Tibial artery (tissue), 4 donors: ENCODE measurements around the gene PPM1M.
A peak's percentile ranks its signal among the peaks of the same experiment; 100 is the strongest.

Source experiments
- DNase-seq, 2 donors: peaks; one replicate each; pipeline ENCODE4 v3.0.0-alpha.2; 2019
- H3K27ac ChIP-seq, 2 donors: fragments of 200-600 bp; sonication (generic) in 1 of 2; 1 replicate in 1 of 2; 2 replicates in 1 of 2; pipeline ENCODE4 v1.5.1; 2018 to 2019; ENCODE audit warnings: mild to moderate bottlenecking in 1 of 2
- H3K27me3 ChIP-seq, 2 donors: fragments of 200-600 bp; sonication (generic) in 1 of 2; one replicate each; pipeline versions ENCODE4 v1.5.1 to v1.6.0; 2016 to 2019
- H3K36me3 ChIP-seq, 3 donors: fragments of 200-600 bp; sonication (generic) in 2 of 3; one replicate each; pipeline ENCODE4 v1.5.1; 2016 to 2019; ENCODE audit warnings: mild to moderate bottlenecking in 2 of 3
- H3K4me1 ChIP-seq, 4 donors: fragments of 200-600 bp; sonication (generic) in 2 of 4; 1 replicate in 3 of 4; 2 replicates in 1 of 4; pipeline ENCODE4 v1.5.1; 2016 to 2019
- H3K4me3 ChIP-seq, 2 donors: fragments of 200-600 bp; sonication (generic) in 1 of 2; 1 replicate in 1 of 2; 2 replicates in 1 of 2; pipeline ENCODE4 v1.5.1; 2018 to 2019; ENCODE audit warnings: mild to moderate bottlenecking in 2 of 2
- H3K9me3 ChIP-seq, 3 donors: fragments of 200-600 bp; sonication (generic) in 1 of 3; one replicate each; pipeline ENCODE4 v1.5.1; 2016 to 2019
- intact Hi-C: fragments of 100-400 bp; cut with DNase I; formaldehyde crosslinking; loops from one replicate; pipeline ENCODE4 v1.15.0; 2023; ENCODE audit warnings: low total_unique reads
- TF ChIP-seq, protein P1 (sequence below), 2 experiments: fragments of 200-600 bp in 1 of 2; fragments of 450-650 bp in 1 of 2; IDR thresholded peaks; one replicate each; pipeline ENCODE4 v1.5.1; 2017 to 2019; ENCODE audit warnings: antibody characterized with exemption in 2 of 2, mild to moderate bottlenecking in 1 of 2, moderate library complexity in 1 of 2

The PPM1M gene

DNA sequence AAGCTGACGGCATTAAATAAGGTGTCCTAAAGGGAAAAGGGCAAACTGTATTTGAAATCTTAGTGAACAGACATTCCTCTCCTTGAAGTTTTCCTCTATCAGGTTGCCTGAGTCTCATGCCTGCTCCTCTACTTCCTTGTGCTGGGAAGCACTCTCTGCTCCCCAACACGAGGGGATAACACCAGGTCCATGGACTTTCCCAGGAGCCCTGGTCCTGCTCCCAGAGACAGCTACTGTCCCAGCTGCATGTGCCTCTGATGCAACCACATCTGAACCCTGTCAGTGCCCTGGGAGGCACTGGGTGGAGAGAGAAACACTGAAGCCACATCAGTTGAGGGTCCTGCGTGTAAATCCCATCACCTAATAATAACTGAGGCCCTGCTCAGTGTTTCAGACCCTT lies 27.5 kb upstream of the PPM1M start:
- Histone ChIP-seq H3K27me3 (no peaks in the 10 kb centered on the region), H3K4me1 (peaks cover 0 to 52% (median 5%) of the 10 kb centered on the region in 4 donors), H3K27ac (no peak overlapping the region), H3K9me3 (no peaks in the 10 kb centered on the region), H3K4me3 (no peak overlapping the region), H3K36me3 (peaks cover 11 to 32% (median 26%) of the 10 kb centered on the region in 3 donors)
- DNase-seq, result no peak
- TF ChIP-seq, protein P1, sequence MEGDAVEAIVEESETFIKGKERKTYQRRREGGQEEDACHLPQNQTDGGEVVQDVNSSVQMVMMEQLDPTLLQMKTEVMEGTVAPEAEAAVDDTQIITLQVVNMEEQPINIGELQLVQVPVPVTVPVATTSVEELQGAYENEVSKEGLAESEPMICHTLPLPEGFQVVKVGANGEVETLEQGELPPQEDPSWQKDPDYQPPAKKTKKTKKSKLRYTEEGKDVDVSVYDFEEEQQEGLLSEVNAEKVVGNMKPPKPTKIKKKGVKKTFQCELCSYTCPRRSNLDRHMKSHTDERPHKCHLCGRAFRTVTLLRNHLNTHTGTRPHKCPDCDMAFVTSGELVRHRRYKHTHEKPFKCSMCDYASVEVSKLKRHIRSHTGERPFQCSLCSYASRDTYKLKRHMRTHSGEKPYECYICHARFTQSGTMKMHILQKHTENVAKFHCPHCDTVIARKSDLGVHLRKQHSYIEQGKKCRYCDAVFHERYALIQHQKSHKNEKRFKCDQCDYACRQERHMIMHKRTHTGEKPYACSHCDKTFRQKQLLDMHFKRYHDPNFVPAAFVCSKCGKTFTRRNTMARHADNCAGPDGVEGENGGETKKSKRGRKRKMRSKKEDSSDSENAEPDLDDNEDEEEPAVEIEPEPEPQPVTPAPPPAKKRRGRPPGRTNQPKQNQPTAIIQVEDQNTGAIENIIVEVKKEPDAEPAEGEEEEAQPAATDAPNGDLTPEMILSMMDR (IDR thresholded peaks at IDR 0.05), result no peak
- intact Hi-C loops, result no loop called here

DNA sequence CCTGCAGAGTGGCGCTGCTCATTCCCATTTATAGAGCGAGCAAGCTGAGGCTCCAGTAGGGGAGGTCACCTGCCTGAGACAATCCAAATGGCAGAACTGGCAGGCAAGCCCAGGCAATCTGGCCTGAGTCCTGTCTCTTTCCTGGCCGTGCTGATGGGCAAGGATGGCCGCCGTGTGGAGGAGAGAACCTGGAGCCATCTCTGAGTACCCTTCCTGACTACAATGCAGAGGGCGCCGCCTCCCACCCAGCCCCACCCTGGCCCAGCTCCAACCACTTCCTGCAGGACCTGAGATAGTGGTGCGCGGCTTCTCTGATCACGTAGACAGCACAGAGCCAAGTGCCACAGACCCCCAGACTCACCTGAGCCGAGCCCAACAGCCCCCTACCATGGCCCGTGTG lies 27.1 kb upstream of the PPM1M start:
- TF ChIP-seq, protein P1 (IDR thresholded peaks at IDR 0.05), result no peak
- DNase-seq, result no peak
- Histone ChIP-seq H3K27ac (no peak overlapping the region), H3K36me3 (peaks cover 9 to 30% (median 25%) of the 10 kb centered on the region in 3 donors), H3K27me3 (no peaks in the 10 kb centered on the region), H3K9me3 (no peaks in the 10 kb centered on the region), H3K4me1 (peaks cover 0 to 52% (median 5%) of the 10 kb centered on the region in 4 donors), H3K4me3 (no peak overlapping the region)
- intact Hi-C loops, result no loop called here

DNA sequence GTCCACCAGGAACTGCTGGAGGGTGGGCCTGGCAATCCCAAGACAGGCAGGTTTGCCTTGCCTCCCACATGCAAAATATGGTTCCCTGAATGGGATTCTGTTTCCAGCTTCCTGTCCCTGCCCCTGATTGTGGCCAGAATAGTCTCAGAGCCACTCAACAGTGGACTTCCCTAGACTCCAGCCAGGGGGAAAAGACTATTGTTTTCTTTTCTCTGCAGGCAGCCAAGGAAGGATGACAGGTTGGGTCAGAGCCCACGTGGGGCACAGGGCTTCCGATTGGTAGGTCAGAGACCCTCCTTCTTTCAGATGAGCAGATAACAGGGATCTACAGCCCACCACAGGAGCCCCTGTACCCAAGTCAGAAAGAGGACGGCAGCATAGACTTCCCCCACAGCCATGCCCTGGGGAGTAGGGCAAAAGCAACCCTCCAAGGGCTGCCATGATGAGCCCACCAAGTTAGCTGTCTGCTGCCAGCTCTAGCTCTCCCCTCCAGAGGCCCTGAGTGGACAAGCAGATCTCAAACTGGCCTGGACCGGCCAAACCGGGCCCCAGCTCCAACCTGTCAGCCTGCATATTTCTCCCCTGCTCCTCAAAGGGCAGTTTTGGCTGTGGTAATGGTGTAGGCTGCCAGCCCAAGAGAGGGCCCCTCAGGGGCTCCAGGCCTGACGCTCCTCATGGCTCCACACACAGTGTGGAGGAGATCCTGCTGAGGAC lies 26.5 kb upstream of the PPM1M start:
- Histone ChIP-seq H3K4me3 (no peak overlapping the region), H3K36me3 (peaks cover 2 to 27% (median 18%) of the 10 kb centered on the region in 3 donors), H3K4me1 (peaks cover 0 to 52% (median 5%) of the 10 kb centered on the region in 4 donors), H3K27ac (no peak overlapping the region), H3K9me3 (no peaks in the 10 kb centered on the region), H3K27me3 (no peaks in the 10 kb centered on the region)
- TF ChIP-seq, protein P1 (IDR thresholded peaks at IDR 0.05), result no peak
- DNase-seq, result no peak
- intact Hi-C loops, result no loop called here

DNA sequence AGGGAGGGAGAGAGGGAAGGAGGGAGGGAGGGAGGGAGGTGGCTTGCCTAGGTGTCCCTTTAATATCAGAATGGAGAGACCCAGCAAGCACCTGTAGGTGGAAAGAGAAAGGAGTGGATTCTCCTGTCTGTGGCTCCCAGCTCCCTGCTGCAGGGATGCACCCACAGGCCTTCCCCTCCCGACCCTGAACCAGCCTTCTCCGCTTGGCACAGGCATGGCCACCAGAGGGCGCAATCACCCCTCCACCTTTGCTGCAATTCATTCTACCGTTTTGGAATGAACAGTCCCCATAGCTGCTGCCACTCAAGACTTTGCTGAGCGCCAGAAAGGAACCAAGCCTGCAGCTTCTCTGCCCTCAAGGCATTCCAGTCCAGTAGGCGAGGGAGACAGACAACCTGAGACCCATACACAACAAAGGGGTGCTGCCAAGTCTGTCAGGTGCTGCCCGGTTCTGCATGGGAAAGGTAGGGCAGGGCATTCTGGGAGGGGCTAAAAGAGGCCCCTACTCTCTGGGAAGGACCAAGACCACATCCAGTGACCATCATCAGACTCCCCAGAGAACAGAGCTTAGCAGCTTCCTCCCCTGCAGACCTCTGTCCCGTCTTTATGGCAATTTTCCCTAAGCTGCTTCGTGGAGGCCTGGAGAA lies 25.1 kb upstream of the PPM1M start:
- DNase-seq, result peak; percentile 83 to 90
- peaks cover 0 to 52% (median 5%) of the 10 kb centered on the region in 4 donors for H3K4me1 ChIP-seq

DNA sequence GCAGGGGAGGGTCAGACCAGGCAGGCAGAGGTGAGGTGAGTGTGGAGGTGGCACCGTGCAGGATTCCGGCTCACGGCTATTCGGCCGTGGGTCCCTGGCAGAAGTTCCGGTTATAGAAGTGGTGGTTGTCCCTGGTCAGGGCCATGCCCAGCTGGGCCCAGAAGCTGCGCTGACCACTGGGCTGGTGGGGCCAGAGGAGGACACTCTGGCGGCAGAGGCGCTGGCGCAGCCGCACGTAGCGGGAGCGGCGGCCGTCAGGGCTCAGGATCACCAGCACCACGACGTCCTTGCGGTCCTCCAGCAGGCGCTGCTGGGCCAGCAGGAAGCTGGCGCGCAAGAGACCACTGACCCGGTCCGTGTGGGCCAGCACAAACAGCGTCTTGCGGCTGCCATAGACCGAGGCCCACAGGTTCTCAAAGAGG lies 24.4 kb upstream of the PPM1M start:
- Histone ChIP-seq H3K9me3 (no peaks in the 10 kb centered on the region), H3K27me3 (no peaks in the 10 kb centered on the region), H3K4me1 (peaks cover 0 to 52% (median 5%) of the 10 kb centered on the region in 4 donors), H3K27ac (no peak overlapping the region), H3K36me3 (peaks cover 0 to 10% (median 0%) of the 10 kb centered on the region in 3 donors), H3K4me3 (no peak overlapping the region)
- intact Hi-C loops, result no loop called here
- no peak for DNase-seq
- TF ChIP-seq, protein P1 (IDR thresholded peaks at IDR 0.05), result no peak

More for the DNA sequence above, 25.1 kb upstream of the PPM1M start:
- intact Hi-C loops, result no loop called here
- no peaks in the 10 kb centered on the region for H3K27me3 ChIP-seq
- peaks cover 0 to 13% (median 4%) of the 10 kb centered on the region in 3 donors for H3K36me3 ChIP-seq
- TF ChIP-seq, protein P1 (IDR thresholded peaks at IDR 0.05), result peak; percentile 87 to 93
- H3K27ac ChIP-seq, result no peak overlapping the region
- no peaks in the 10 kb centered on the region for H3K9me3 ChIP-seq
- H3K4me3 ChIP-seq, result no peak overlapping the region
